ENCODE results near the gene CXCL9. TPM values are rescaled to one million over a fixed set of nuclear protein-coding genes. Genes with fewer than 3 reads are reported as not detected.
"Not testable (repeated sequence)": the region's sequence is repeated elsewhere in the genome, so short reads cannot be mapped to it uniquely, and the experiment has no call there.

CXCL9 gene
- total RNA-seq, 1 donor from 2014 or later, result not detected

DNA sequence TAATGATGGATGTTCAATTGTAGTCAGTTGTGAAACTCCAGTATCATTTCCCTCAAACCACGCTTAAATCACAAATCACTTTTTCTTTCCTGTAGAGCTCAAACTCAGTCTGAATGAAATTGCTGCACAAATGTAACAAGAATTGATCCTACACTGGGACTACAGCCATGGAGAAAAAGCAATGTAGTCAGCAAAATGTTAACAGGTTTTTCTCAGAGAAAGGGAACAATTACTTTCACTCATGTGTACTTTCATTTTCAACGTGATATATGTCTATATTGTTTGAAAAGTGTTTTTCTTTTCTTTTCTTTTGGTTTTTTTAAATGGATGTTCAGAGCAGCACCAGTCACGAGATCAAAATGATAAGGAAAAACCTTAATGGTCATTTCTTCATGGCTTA, 39.2 kb downstream of the CXCL9 start:
- Mint-ChIP-seq H3K9me3 (peaks cover 7% of the 10 kb centered on the region), H3K27me3 (ENCODE audit: low read depth) (no peaks in the 10 kb centered on the region), H3K36me3 (ENCODE audit: low read depth) (peaks cover 46% of the 10 kb centered on the region), H3K4me3 (no peak overlapping the region), H3K4me1 (no peaks in the 10 kb centered on the region), H3K27ac (ENCODE audit: unreplicated experiment) (no peak overlapping the region)
- TF ChIP-seq, protein P1, sequence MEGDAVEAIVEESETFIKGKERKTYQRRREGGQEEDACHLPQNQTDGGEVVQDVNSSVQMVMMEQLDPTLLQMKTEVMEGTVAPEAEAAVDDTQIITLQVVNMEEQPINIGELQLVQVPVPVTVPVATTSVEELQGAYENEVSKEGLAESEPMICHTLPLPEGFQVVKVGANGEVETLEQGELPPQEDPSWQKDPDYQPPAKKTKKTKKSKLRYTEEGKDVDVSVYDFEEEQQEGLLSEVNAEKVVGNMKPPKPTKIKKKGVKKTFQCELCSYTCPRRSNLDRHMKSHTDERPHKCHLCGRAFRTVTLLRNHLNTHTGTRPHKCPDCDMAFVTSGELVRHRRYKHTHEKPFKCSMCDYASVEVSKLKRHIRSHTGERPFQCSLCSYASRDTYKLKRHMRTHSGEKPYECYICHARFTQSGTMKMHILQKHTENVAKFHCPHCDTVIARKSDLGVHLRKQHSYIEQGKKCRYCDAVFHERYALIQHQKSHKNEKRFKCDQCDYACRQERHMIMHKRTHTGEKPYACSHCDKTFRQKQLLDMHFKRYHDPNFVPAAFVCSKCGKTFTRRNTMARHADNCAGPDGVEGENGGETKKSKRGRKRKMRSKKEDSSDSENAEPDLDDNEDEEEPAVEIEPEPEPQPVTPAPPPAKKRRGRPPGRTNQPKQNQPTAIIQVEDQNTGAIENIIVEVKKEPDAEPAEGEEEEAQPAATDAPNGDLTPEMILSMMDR (conservative IDR thresholded peaks at IDR 0.05), result no peak
- DNase-seq (ENCODE audit: low read depth, low spot score), result no peak

DNA sequence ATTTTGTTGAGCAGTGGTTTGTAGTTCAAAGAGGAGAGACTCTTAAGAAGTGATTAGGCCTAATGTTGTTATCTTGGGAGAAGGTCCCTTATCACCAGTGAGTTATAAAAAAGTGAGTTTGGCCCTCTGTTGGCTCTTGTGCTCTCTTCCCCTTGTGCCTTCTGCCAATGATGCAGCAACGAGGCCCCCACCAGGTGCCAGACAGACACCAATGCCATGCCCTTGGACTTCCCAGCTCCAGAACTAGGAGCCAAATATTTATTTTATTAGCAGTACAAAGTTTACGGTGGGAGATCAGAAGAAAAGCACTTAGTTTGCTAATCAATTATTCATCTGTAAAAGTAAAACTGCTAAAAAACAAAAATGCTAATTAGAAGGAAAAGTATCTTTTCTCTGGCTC, 43.8 kb downstream of the CXCL9 start:
- no peak overlapping the region for H3K27ac Mint-ChIP-seq (ENCODE audit: unreplicated experiment)
- H3K9me3 Mint-ChIP-seq, result peaks cover 7% of the 10 kb centered on the region
- no peaks in the 10 kb centered on the region for H3K4me1 Mint-ChIP-seq
- H3K4me3 Mint-ChIP-seq, result no peak overlapping the region
- TF ChIP-seq, protein P1 (conservative IDR thresholded peaks at IDR 0.05), result no peak
- H3K27me3 Mint-ChIP-seq (ENCODE audit: low read depth), result no peaks in the 10 kb centered on the region
- H3K36me3 Mint-ChIP-seq (ENCODE audit: low read depth), result peaks cover 73% of the 10 kb centered on the region
- DNase-seq (ENCODE audit: low read depth, low spot score), result no peak

DNA sequence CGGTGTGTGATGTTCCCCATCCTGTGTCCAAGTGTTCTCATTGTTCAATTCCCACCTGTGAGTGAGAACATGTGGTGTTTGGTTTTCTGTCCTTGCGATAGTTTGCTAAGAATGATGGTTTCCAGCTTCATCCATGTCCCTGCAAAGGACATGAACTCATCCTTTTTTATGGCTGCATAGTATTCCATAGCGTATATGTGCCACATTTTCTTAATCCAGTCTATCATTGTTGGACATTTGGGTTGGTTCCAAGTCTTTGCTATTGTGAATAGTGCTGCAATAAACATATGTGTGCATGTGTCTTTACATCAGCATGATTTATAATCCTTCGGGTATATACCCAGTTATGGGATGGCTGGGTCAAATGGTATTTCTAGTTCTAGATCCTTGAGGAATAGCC, 45.2 kb downstream of the CXCL9 start:
- not testable (repeated sequence) for H3K27me3 Mint-ChIP-seq (ENCODE audit: low read depth); H3K27ac Mint-ChIP-seq (ENCODE audit: unreplicated experiment); H3K4me1 Mint-ChIP-seq; H3K9me3 Mint-ChIP-seq; DNase-seq (ENCODE audit: low read depth, low spot score); H3K4me3 Mint-ChIP-seq
- H3K36me3 Mint-ChIP-seq (ENCODE audit: low read depth), result peaks cover 78% of the 10 kb centered on the region

DNA sequence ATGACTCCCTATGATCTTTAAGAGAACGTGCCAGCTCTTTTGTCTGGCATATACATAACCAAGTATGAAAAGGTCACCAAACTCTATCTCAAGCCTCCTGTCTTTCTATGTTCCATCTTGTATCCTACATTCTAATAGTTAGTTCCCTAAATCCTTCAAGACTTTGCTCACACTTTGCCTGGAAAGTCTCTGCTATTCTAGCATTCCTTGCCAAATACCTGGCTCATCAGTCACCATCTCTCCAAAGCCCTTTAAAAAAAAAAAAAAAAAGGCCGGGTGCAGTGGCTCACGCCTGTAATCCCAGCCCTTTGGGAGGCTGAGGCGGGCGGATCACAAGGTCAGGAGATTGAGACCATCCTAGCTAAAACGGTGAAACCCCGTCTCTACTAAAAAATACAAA, 48.8 kb downstream of the CXCL9 start:
- H3K4me3 Mint-ChIP-seq; H3K27ac Mint-ChIP-seq (ENCODE audit: unreplicated experiment); H3K9me3 Mint-ChIP-seq: not testable (repeated sequence)

DNA sequence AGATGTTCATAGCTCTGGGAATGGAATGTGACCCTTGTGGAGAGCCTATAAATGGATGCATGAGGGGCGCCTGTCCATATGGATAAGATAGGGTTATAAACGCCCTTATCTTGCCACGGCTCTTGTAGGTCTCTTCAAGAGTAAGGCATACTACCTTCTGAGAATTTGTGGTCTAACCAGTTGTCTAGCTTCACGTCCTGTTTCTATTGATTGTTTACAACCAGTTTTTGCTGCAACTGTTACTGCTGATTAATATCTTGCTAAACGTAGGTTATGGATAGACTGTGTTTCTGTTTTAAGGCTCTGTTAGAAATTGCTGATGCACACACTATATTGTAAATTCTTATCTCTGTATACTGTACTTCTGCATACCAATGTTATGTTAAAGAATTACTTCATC, 52.5 kb downstream of the CXCL9 start:
- not testable (repeated sequence) for H3K9me3 Mint-ChIP-seq; H3K27me3 Mint-ChIP-seq (ENCODE audit: low read depth); H3K27ac Mint-ChIP-seq (ENCODE audit: unreplicated experiment); DNase-seq (ENCODE audit: low read depth, low spot score); H3K4me1 Mint-ChIP-seq; H3K4me3 Mint-ChIP-seq
- peaks cover 39% of the 10 kb centered on the region for H3K36me3 Mint-ChIP-seq (ENCODE audit: low read depth)

More for the DNA sequence above, 48.8 kb downstream of the CXCL9 start:
- not testable (repeated sequence) for H3K27me3 Mint-ChIP-seq (ENCODE audit: low read depth); H3K4me1 Mint-ChIP-seq; DNase-seq (ENCODE audit: low read depth, low spot score)
- peaks cover 69% of the 10 kb centered on the region for H3K36me3 Mint-ChIP-seq (ENCODE audit: low read depth)

DNA sequence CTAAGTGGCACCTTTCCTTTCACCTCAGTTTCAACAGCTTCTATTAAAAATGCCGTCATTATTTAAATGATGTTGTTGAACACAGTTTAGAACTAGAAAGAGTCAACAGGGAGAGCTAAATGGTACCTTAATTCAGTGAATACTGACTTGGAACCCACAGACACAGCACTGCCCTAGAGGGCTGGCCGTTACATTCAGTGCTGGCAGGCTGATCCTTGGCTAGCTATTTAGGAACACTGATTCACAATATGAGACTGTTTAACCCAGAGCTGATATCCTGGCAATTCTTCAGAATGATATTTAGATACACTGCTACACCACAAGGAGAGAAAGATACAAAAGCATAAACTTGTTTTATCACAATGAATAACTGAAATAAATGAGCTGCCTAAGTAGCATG, 53.8 kb downstream of the CXCL9 start:
- no peak overlapping the region for H3K27ac Mint-ChIP-seq (ENCODE audit: unreplicated experiment)
- TF ChIP-seq, protein P1 (conservative IDR thresholded peaks at IDR 0.05), result no peak
- H3K4me3 Mint-ChIP-seq, result no peak overlapping the region
- peaks cover 34% of the 10 kb centered on the region for H3K36me3 Mint-ChIP-seq (ENCODE audit: low read depth)
- H3K27me3 Mint-ChIP-seq (ENCODE audit: low read depth), result no peaks in the 10 kb centered on the region
- no peaks in the 10 kb centered on the region for H3K4me1 Mint-ChIP-seq
- no peak for DNase-seq (ENCODE audit: low read depth, low spot score)
- H3K9me3 Mint-ChIP-seq, result no peaks in the 10 kb centered on the region

Other genes starting within 250 kb of the CXCL9 start
- gene PPEF2, start 105.1 kb downstream of the CXCL9 start, total RNA-seq, result 0.09 TPM in 1 of 2 replicates, not detected in the other
- gene NAAA, start 66.5 kb downstream of the CXCL9 start, total RNA-seq, result 3.3 and 3.5 TPM in 2 replicates
- 52.1 and 55.8 TPM in 2 replicates for gene SDAD1, start 16.6 kb downstream of the CXCL9 start, total RNA-seq
- not detected in 2 replicates for gene CXCL10, start 16.0 kb upstream of the CXCL9 start, total RNA-seq
- gene CXCL11, start 28.6 kb upstream of the CXCL9 start, total RNA-seq, result not detected in 2 replicates
- gene ART3, start 67.2 kb upstream of the CXCL9 start, total RNA-seq, result not detected in 2 replicates
- gene NUP54, start 140.9 kb upstream of the CXCL9 start, total RNA-seq, result 67.0 and 73.3 TPM in 2 replicates
- 60.0 and 60.8 TPM in 2 replicates for gene SCARB2, start 206.3 kb upstream of the CXCL9 start, total RNA-seq
- gene FAM47E, start 244.2 kb upstream of the CXCL9 start, total RNA-seq, result 1.4 and 1.6 TPM in 2 replicates

Measured in neural crest cell (in vitro differentiated cells).